Mammary epithelial cell (primary cell): ENCODE data around the gene ELOB.

ENCODE experiments used
- EZH2 ChIP-seq: IDR thresholded peaks from 2 replicates; pipeline ENCODE4 v1.6.1; 2012; ENCODE audit warnings: low read length, inconsistent platforms, borderline replicate concordance
- TF ChIP-seq, protein P1 (sequence below), 2 donors: IDR thresholded peaks in 1 of 2; conservative IDR thresholded peaks in 1 of 2; 2 replicates each; pipeline ENCODE4 v1.5.1; 2011 to 2012; ENCODE audit warnings: inconsistent platforms in 2 of 2, low read length in 2 of 2, mild to moderate bottlenecking in 2 of 2, control low read depth in 1 of 2, low read depth in 1 of 2; ENCODE audit not compliant: insufficient read depth in 1 of 2; ENCODE audit errors: extremely low read depth in 1 of 2

DNA sequence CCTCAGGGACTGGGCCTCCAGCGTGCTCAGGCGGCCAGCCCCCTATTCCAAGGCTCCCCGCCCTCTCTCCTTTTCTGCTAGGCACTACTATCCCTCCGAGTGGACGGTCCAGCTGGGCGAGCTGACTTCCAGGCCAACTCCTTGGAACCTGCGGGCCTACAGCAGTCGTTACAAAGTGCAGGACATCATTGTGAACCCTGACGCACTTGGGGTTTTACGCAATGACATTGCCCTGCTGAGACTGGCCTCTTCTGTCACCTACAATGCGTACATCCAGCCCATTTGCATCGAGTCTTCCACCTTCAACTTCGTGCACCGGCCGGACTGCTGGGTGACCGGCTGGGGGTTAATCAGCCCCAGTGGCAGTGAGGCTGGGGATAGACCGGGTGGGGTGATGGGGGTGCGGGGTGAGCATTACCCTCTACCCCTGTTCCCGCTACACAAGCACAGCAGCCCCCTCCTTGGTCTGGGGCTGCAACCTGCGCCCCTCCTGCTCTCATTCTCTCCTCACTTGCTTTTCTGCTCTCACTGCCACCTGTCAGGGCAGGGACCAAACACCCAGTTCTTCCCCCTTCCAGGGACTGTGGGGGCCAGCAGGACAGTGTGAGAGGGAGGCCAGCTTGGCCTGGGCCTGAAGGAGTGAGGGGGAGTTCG, 22.3 kb upstream of the ELOB start:
- TF ChIP-seq, protein P1, sequence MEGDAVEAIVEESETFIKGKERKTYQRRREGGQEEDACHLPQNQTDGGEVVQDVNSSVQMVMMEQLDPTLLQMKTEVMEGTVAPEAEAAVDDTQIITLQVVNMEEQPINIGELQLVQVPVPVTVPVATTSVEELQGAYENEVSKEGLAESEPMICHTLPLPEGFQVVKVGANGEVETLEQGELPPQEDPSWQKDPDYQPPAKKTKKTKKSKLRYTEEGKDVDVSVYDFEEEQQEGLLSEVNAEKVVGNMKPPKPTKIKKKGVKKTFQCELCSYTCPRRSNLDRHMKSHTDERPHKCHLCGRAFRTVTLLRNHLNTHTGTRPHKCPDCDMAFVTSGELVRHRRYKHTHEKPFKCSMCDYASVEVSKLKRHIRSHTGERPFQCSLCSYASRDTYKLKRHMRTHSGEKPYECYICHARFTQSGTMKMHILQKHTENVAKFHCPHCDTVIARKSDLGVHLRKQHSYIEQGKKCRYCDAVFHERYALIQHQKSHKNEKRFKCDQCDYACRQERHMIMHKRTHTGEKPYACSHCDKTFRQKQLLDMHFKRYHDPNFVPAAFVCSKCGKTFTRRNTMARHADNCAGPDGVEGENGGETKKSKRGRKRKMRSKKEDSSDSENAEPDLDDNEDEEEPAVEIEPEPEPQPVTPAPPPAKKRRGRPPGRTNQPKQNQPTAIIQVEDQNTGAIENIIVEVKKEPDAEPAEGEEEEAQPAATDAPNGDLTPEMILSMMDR (conservative IDR thresholded peaks at IDR 0.05 in 1 of 2, IDR thresholded peaks at IDR 0.05 in 1 of 2; ENCODE audit: extremely low read depth in 1 of 2, insufficient read depth in 1 of 2, low read depth in 1 of 2, low read length in 2 of 2), result no peak
- no peak for TF ChIP-seq EZH2
